Loucy (cell line): ENCODE results near the gene TRAF3IP1.
A peak's percentile ranks its signal among the peaks of the same experiment; 100 is the strongest.

Experiments used
- H2AFZ ChIP-seq: fragments of 200-600 bp; sonication (generic); 2 replicates; pipeline ENCODE4 v1.6.0; 2016; ENCODE audit warnings: antibody characterized with exemption, mild to moderate bottlenecking, low read length, moderate library complexity
- H3F3A ChIP-seq: fragments of 200-600 bp; 2 replicates; pipeline ENCODE4 v1.6.0; 2016; ENCODE audit warnings: antibody characterized with exemption, low read depth, mild to moderate bottlenecking
- H3K27me3 ChIP-seq: fragments of 200-600 bp; sonication (generic); 2 replicates; pipeline ENCODE4 v1.6.1; 2014; ENCODE audit warnings: low read length, mild to moderate bottlenecking; ENCODE audit not compliant: insufficient read depth, poor library complexity, severe bottlenecking
- H3K36me3 ChIP-seq: fragments of 200-600 bp; sonication (generic); 2 replicates; pipeline ENCODE4 v1.6.1; 2016; ENCODE audit warnings: low read length; ENCODE audit not compliant: insufficient read depth
- H3K4me1 ChIP-seq: fragments of 200-600 bp; sonication (generic); 2 replicates; pipeline ENCODE4 v1.5.1; 2014; ENCODE audit warnings: low read length, mild to moderate bottlenecking; ENCODE audit not compliant: insufficient read depth, poor library complexity, severe bottlenecking
- H3K4me2 ChIP-seq: fragments of 200-600 bp; sonication (generic); 2 replicates; pipeline ENCODE4 v1.6.0; 2014; ENCODE audit warnings: antibody characterized with exemption, low read length, low read depth, mild to moderate bottlenecking; ENCODE audit not compliant: poor library complexity, severe bottlenecking
- H3K4me3 ChIP-seq: fragments of 200-600 bp; sonication (generic); 2 replicates; pipeline ENCODE4 v1.5.1; 2014; ENCODE audit warnings: low read length, mild to moderate bottlenecking, mixed read lengths; ENCODE audit not compliant: poor library complexity, severe bottlenecking
- H3K79me2 ChIP-seq: fragments of 200-600 bp; sonication (generic); 2 replicates; pipeline ENCODE4 v1.6.1; 2014; ENCODE audit warnings: low read length; ENCODE audit not compliant: insufficient read depth
- H3K9ac ChIP-seq: fragments of 200-600 bp; sonication (generic); 2 replicates; pipeline ENCODE4 v1.6.0; 2014; ENCODE audit warnings: mild to moderate bottlenecking, low read depth, low read length, moderate library complexity; ENCODE audit not compliant: poor library complexity, severe bottlenecking
- H3K9me2 ChIP-seq: fragments of 200-600 bp; sonication (generic); replicated peaks from 2 replicates; pipeline ENCODE4 v1.6.1; 2016; ENCODE audit warnings: low read depth, low read length, mixed read lengths
- H3K9me3 ChIP-seq: fragments of 200-600 bp; sonication (generic); 2 replicates; pipeline ENCODE4 v1.6.1; 2014; ENCODE audit warnings: mild to moderate bottlenecking, antibody characterized with exemption, low read length, low read depth; ENCODE audit not compliant: insufficient read depth
- H4K20me1 ChIP-seq: fragments of 200-600 bp; sonication (generic); 2 replicates; pipeline ENCODE4 v1.6.0; 2014; ENCODE audit warnings: antibody characterized with exemption, low read length, mild to moderate bottlenecking; ENCODE audit not compliant: insufficient read depth, poor library complexity, severe bottlenecking
- EZH2phosphoT487 ChIP-seq: fragments of 200-600 bp; IDR thresholded peaks from 2 replicates; pipeline ENCODE4 v1.6.1; 2018; ENCODE audit warnings: antibody characterized with exemption, mild to moderate bottlenecking, moderate library complexity, borderline replicate concordance
- TF ChIP-seq, protein P1 (sequence below): fragments of 200-600 bp; sonication (generic); conservative IDR thresholded peaks from 2 replicates; pipeline ENCODE4 v1.5.1; 2014; ENCODE audit warnings: mild to moderate bottlenecking, antibody characterized with exemption, low read length

The TRAF3IP1 gene

DNA sequence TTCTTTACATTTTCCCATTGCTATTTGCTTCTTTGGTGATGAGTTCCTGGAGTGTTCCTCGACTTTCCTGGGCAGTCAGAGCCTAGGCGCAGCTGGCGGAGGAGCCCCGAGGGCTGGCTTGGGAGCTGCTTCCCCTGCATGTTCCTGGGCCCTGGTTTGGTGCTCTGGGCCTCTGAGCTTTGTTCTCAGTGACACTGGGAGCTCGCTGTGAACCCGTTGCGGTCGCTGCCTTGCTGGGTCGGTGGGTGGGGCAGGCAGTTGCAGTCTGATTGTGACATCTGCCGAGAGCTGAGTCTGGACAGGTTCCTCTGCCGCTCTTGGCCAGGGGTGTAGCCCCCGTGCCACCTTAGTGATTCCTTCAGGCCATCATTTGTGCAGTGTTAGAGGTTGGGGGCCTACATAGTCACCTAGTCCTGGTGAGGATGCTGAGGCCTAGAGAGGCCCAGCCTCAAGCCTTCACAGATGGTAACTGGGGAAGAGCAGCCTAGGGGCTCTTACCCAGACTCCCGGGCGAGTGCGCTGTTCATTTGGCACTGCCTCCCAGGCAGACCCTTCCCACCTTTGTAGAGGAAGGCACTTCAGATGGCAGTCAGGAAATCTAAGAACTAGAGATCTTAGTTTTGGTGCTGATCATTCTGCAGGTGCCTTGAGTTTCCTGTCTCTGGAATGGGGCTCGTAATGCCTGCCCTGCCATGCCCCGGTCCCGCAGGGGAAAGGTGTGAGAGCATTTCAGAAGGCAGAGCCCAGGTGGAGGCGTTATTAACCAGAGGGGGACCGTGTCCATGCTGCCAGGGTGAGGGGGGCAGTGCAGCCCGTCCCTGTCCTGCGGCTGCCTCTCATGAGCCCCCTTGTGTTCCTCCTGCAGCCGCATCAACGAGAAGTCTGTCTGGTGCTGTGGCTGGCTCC is 114.8 kb downstream of the TRAF3IP1 start:
- H3K9ac ChIP-seq: no peak overlapping the region
- peaks cover 6% of the 10 kb centered on the region for H3K4me1 ChIP-seq
- peaks cover 54% of the 10 kb centered on the region for H3K36me3 ChIP-seq
- no peak overlapping the region for H3K4me3 ChIP-seq
- H3K79me2 ChIP-seq: peaks cover 84% of the 10 kb centered on the region; the same call in 1 of the 2 replicates
- peaks cover 5% of the 10 kb centered on the region for H4K20me1 ChIP-seq
- TF ChIP-seq EZH2phosphoT487: no peak
- TF ChIP-seq, protein P1, sequence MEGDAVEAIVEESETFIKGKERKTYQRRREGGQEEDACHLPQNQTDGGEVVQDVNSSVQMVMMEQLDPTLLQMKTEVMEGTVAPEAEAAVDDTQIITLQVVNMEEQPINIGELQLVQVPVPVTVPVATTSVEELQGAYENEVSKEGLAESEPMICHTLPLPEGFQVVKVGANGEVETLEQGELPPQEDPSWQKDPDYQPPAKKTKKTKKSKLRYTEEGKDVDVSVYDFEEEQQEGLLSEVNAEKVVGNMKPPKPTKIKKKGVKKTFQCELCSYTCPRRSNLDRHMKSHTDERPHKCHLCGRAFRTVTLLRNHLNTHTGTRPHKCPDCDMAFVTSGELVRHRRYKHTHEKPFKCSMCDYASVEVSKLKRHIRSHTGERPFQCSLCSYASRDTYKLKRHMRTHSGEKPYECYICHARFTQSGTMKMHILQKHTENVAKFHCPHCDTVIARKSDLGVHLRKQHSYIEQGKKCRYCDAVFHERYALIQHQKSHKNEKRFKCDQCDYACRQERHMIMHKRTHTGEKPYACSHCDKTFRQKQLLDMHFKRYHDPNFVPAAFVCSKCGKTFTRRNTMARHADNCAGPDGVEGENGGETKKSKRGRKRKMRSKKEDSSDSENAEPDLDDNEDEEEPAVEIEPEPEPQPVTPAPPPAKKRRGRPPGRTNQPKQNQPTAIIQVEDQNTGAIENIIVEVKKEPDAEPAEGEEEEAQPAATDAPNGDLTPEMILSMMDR: no peak
- H3K9me3 ChIP-seq: peaks cover 8% of the 10 kb centered on the region; the same call in 1 of the 2 replicates
- H3K9me2 ChIP-seq: no peaks in the 10 kb centered on the region
- no peaks in the 10 kb centered on the region for H3K27me3 ChIP-seq
- no peaks in the 10 kb centered on the region for H3F3A ChIP-seq
- no peak overlapping the region for H2AFZ ChIP-seq
- no peak overlapping the region for H3K4me2 ChIP-seq

DNA sequence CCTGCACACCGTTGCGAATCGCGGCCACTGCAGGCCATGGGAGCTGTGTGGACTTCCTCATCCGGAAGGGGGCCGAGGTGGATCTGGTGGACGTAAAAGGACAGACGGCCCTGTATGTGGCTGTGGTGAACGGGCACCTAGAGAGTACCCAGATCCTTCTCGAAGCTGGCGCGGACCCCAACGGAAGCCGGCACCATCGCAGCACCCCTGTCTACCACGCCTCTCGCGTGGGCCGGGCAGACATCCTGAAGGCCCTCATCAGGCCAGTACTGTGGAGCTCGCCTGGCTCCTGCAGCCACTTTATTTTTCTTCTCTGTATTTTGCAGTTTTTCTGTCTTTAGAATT is 115.4 kb downstream of the TRAF3IP1 start:
- Histone ChIP-seq H3K9ac (no peak overlapping the region), H3K27me3 (no peaks in the 10 kb centered on the region), H3K79me2 (peaks cover 84% of the 10 kb centered on the region; the same call in 1 of the 2 replicates), H3K4me1 (peaks cover 6% of the 10 kb centered on the region), H3K4me2 (no peak overlapping the region), H3K4me3 (no peak overlapping the region), H3K36me3 (peaks cover 60% of the 10 kb centered on the region), H3F3A (no peaks in the 10 kb centered on the region), H2AFZ (no peak overlapping the region), H3K9me2 (no peaks in the 10 kb centered on the region), H4K20me1 (peaks cover 5% of the 10 kb centered on the region), H3K9me3 (peaks cover 2% of the 10 kb centered on the region; the same call in 1 of the 2 replicates)
- no peak for TF ChIP-seq EZH2phosphoT487
- TF ChIP-seq, protein P1: no peak

DNA sequence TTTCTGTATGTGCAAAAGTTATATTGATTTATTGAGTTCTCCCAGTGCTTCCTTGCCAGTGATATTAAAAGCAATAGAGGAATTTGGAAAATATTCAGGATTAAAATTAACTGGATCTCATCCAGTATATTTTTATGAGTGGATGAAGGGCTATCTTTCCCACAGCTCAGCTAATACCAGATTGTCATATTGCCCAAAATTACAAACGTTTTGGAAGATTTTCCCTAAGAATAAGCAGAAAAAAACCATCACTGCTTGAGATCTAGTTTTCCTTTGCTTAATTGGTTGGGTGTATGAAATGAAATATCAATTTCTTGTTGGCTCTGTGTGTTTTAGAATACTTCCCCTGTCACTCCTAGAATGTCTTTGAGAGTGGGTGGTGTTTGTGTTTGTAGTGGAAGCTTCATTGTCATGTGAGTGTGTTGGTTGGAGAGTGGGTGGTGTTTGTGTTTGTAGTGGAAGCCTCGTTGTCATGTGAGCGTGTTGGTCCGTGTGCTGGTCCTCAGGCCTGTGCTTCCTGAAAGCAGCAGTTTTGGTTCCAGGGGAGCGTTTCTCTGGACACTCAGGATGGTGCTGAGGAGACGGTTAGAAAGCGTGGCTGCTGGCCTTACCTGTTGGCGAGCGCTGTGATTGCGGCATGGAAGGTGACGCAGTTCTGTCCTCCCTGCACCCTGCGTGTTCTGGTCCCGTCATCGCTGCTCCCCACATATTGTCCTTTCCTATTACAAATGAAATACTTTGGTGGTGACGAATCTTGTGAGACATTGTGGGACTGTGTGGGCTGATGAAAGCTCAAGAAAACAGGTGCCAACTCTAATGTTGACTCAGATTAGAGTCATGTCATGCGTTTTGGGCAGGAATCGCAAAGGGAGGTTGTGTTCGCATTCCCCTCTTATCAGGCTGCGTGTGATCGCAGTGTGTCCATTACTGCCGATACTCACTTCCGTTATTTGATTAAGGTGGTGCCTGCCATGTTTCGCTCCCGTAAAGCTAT is 118.8 kb downstream of the TRAF3IP1 start:
- Histone ChIP-seq H3K4me1 (no peaks in the 10 kb centered on the region), H3K27me3 (no peaks in the 10 kb centered on the region), H3K9me3 (no peaks in the 10 kb centered on the region), H3K4me2 (peak overlapping the region; percentile 16), H3K36me3 (peaks cover 66% of the 10 kb centered on the region), H3K4me3 (no peak overlapping the region), H4K20me1 (peaks cover 5% of the 10 kb centered on the region), H2AFZ (no peak overlapping the region), H3K9ac (no peak overlapping the region), H3K9me2 (no peaks in the 10 kb centered on the region), H3K79me2 (peaks cover 81% of the 10 kb centered on the region), H3F3A (no peaks in the 10 kb centered on the region)
- no peak for TF ChIP-seq EZH2phosphoT487
- TF ChIP-seq, protein P1: no peak
